LoVo (cell line): ENCODE results near the gene GCNT2.
A peak's percentile ranks its signal among the peaks of the same experiment; 100 is the strongest.
"Not testable (repeated sequence)": the region's sequence is repeated elsewhere in the genome, so short reads cannot be mapped to it uniquely, and the experiment has no call there.

ENCODE experiments used
- DNase-seq: peaks from one replicate; pipeline ENCODE4 v3.0.0-alpha.2; 2016; ENCODE audit warnings: low spot score

Gene GCNT2

DNA sequence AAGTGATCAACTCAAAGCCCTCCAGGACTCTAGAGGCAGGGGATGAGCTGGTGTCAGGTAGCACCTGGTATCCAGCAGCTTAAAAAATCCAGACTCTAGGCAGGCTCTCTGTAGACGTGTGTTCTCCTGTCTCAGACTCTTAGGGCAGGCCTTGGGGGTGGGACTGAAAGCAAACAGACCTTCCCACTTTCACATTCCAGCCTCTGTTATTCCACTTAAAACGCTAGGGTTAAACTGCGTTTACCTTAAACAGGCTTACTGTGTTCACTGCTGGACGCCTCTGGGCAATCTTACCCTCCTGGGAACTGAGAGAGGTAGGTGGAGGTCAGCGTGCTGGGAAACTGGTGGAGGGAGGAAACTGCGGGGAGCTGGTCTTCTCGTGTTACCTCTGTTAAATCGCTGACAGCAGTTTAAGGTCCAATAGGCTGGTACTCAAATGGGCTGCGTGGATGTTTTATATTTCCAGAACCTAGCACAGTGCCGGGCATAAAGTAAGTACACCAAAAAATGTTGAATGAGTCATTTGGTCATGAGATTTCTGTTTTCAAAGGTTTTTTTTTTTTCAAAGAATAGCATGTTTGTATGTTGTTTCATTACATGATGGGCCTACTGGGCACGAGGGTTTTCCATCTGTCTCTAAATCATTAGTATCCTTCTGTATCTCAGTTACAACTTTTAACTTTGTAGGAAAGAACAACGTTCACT lies at the start of gene GCNT2:
Gene GCNT2 (plus strand): TSS at position 248 of the 705 bp plus-strand sequence. CDS start 7,561 bp downstream, outside the sequence.
- no peak for DNase-seq

DNA sequence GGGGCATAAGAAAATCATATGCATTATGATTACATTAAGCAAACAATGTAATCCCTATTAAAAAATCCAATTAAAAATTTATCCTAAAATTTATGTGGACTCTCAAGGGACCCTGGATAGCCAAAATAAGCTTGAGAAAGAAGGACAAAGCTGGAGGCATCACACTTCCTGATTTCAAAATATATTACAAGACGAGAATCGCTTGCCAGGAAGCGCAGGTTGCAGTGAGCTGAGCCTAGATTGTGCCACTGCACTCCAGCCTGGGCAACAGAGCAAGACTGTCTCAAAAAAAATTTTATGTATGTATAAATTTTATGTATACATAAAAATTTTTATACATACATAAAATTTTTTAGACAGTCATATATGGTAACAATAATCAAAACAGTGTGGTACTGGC lies 48.5 kb upstream of the GCNT2 start:
- no peak for DNase-seq

DNA sequence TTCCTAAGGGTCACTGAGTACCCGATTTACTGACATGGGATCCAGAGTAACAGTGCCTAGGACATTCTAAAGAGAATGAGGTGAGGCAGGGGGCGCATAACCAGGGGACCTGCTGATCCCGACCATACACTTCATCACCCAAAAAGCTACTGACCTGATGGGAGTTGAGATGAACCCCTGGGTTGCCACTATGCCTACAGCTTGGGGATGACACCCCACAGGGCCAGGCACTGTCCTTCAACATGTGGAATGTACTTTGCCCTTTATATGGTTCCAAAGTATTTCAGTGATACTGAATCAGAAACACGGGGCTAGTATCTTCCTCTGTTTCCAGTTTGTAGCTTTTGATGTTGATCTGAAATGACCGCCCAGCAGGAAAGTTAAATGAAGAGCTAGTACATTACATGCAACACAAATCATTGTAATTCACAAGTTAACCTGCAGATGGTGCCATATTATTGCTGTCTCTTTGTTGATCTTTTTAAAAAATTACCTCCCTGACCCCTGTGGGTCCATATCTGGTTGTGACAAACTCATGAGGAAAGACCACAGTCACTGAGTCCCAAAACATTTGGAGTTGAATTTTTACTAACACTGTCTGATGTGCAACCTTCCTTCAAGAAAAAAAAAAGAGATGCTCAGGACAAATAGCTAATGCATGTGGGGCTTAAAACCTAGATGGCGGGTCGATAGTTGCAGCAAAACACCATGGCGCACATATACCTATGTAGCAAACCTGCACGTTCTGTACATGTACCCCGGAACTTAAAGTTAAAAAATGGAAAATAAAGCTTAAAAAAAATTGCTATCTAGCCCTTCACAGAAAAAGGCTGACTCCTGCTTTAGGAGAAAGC lies 42.7 kb upstream of the GCNT2 start:
- peak; percentile 39 for DNase-seq

DNA sequence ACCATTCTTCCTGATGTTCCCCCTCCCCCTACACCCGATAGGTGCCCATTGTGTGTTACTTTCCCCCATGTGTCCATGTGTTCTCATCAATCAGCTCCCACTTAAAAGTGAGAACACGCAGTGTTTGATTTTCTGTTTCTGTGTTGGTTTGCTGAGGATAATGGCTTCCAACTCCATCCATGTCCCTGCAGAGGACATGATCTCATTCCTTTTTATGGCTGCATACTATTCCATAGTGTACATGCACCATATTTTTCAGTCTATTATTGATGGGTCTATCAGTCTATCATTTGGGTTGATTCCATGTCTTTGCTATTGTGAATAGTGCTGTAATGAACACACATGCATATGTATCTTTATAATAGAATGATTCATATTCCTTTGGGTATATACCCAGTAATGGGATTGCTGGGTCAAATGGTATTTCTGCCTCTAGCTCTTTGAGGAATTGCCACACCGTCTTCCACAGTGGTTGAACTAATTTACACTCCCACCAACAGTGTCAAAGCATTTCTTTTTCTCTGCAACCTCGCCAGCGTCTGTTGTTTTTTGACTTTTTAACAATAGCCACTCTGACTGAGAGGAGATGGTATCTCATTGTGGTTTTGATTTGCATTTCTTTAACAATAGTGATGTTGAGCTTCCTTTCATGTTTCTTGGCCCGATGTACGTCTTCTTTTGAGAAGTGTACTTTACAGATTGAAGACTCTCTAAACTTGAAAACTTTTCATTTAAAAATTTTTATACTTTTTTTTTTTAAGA lies 41.0 kb upstream of the GCNT2 start:
- no peak for DNase-seq

GRCh38 chr6:10481101-10481500 lies 40.0 kb upstream of the GCNT2 start:
- DNase-seq, result peak; percentile 9

- DNase-seq, result no peak
Observed at GRCh38 chr6:10482636-10483257, 38.4 kb upstream of the GCNT2 start.

GRCh38 chr6:10484912-10485311 lies 36.2 kb upstream of the GCNT2 start:
- no peak for DNase-seq

- no peak for DNase-seq
Observed at GRCh38 chr6:10485406-10485805, 35.7 kb upstream of the GCNT2 start.

DNA sequence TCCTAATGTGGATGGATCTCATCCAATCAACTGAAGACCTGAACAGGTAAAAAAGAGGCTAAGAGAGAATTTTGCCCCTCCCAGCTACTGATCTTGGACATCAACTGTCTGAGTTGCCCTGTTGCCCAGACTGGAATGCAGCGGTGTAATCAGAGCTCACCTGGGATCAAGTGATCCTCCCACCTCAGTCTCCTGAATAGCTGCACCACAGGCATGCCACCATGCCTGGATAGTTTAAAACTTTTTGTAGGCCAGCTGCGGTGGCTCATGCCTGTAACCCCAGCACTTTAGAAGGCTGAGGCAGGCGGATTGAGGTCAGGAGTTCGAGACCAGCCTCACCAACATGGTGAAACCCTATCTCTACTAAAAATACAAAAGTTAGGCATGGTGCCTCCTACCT lies 34.9 kb upstream of the GCNT2 start:
- no peak for DNase-seq

DNA sequence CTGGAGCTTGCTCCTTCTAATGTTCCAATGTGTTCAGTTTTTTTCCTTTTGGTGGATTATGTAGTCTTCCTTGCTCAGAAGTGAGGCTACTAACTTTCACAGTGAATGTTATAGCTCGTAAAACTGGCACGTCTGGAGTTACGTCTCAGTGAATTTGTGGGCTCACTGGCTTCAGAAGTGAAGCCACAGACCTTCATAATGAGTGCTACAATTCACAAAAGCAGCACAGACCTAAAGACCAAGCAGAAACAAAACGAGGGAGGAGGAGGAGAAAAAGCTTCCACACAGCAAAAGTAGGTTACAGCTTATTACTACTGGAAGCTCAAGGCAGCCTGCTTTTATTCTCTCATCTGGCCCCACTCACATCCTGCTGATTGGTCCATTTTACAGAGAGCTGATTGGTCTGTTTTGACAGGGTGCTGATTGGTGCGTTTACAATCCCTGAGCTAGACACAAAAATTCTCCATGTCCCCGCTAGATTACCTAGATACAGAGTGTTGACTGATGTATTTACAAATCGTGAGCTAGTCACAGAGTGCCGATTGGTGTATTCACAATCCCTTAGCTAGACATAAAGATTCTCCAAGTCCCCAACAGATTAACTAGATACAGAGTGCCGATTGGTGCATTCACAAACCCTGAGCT lies 34.1 kb upstream of the GCNT2 start:
- not testable (repeated sequence) for DNase-seq

DNA sequence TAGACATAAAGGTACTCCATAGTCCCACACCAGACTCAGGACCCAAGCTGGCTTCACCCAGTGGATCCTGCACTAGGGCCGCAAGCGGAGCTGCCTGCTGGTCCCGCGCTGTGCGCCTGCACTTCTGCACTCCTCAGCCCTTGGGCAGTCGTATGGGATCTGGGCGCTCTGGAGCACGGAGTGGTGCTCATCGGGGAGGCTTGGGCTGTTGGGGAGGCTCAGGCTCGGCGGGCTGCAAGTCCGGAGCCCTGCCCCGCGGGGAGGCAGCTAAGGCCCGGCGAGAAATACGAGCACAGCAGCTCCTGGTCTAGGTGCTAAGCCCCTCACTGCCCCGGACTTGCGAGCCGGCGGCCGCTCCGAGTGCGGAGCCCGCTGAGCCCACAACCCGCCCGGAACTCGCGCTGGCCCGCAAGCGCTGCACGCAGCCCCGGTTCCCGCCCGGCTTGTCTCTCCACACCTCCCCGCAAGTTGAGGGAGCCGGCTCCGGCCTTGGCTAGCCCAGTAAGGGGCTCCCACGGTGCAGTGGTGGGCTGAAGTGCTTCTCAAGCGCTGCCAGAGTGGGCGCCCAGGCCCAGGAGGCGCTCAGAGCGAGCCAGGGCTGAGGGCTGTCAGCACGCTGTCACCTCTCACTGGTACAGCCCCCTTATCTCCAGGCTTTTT lies 33.4 kb upstream of the GCNT2 start:
- no peak for DNase-seq

DNA sequence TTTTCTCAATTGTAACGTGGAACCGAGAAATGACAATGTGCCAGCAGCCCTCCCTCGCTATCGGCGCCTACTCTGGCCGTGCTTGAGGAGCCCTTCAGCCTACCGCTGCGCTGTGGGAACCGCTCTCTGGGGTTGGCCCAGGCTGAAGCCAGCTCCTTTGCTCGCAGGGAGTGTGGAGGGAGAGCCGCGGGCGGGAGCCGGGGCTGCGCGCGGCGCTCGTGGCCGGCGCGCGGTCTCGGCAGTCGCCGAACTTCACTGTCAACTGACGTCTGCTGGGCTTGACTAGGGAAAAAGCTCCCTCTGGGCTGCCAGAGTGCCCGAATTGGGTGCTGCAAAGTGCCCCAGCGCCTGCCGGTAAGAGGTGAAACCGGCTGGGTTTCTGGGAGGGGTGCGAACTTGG lies 29.7 kb upstream of the GCNT2 start:
- DNase-seq, result no peak

DNA sequence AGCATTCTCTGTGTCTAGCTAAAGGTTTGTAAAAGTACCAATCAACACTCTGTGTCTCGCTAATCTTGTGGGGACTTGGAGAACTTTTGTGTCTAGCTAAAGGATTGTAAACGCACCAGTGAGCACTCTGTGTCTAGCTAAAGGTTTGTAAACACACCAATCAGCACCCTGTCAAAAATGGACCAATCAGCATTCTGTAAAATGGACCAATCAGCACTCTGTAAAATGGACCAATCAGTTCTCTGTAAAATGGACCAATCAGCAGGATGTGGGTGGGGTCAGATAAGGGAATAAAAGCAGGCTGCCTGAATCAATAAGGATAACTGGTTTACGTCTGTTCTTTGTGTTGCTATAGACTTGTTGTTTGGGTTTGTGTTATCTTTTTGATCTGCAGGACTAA lies 29.2 kb upstream of the GCNT2 start:
- DNase-seq, result not testable (repeated sequence)

- no peak for DNase-seq
Observed at GRCh38 chr6:10495029-10495428, 26.1 kb upstream of the GCNT2 start.

DNA sequence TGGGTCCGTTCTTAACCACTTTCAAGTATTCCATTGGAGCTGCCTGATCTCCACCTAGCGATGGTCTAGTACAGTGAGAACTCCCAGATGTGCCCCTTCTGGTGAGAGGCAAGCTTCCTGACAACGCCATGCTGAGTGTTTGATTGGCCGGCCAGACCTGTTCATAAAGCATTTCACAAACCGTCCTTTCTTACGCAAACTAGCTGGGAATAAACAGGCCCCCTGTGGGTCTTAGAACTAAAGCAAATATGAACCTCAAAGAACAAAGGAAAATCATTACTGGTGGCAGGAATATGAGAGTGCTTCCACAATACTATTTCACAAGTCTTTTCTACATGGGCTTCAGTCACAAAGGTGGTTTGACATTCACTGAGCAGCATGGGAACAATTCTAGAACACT lies 15.6 kb upstream of the GCNT2 start:
- no peak for DNase-seq

GRCh38 chr6:10507298-10507697 lies 13.9 kb upstream of the GCNT2 start:
- DNase-seq, result no peak

DNA sequence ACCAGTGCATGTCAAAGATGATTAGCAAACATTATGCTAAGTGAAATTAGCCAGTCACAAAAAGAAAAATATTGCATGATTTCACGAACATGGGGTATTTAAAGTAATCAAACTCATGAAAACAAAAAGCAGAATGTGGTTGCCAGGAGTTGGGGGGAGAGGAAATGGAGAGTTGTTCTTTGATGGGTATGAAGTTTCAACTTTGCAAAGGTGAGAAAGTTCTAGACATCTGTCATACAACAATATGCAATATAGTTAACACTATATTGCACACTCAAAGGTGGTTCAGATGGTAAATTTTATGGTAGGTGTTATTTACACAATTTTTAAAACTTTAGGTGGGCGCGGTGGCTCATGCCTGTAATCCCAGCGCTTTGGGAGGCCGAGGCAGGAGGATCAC lies 13.4 kb upstream of the GCNT2 start:
- DNase-seq, result no peak

DNA sequence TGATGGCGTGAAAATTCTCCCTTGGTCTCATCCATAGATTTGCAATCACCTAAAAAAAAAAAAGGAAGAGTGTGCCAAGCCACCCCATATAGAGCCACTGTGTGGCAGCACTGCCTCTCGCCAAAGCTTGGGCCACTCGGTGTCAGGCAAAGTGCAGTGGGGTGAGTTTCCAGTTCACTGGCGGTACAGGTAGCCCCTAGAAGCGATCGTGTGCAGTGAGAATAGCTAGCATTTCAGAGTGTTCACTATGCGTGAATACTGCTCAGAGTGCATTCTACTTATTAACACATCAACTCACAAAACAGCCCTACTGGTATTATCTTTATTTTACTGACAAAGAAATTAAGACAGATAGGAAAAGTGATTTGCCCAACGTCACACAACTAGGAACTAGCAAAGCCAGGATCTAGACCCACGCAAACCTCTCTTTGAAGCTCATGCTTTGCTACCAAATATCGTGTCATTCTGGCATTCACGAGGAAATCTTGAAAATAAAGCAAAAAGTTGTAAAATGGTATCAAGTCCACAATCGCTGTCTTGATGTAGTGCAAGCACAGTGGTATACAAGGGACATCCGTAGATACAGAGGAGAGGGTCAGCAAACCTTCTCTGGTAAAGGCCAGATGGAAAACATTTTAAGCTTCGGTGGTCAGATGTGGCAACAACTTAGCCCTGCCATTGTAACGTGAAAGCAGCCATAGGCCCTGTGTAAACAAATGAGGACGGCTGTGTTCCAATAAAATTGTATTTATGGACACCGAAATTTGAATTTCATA lies 10.4 kb upstream of the GCNT2 start:
- DNase-seq, result peak; percentile 22

- no peak for DNase-seq
Observed at GRCh38 chr6:10511477-10511876, 9.7 kb upstream of the GCNT2 start.

DNA sequence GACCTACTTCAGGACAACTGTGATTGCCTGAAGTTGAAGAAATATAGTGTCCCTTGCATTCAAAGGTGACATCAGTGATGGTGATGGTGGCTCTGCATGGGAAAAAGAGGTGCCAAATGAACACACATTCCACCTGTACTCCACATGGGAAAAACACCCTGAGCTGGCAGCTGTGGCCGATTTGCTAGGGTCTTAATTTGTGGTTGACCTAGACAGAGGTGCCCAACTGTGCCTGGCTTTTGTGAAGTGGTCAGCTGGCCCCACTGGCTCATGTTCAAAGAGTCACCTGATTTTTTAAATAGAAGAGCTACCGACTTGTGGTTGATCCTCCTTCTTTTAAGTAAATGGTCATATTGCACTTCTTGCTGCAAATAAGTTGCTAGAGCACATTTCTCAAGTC lies 7.6 kb upstream of the GCNT2 start:
- no peak for DNase-seq
